ENCODE measurements around the gene CORO7. TPM values are rescaled to one million over a fixed set of nuclear protein-coding genes. Genes with fewer than 3 reads are reported as not detected.

Gene CORO7
- total RNA-seq, 4 donors from 2014 or later: 46.8 to 330 (median 58.1) TPM

GRCh38 chr16:4375717-4376116 lies 40.7 kb downstream of the CORO7 start:
- H3K36me3 ChIP-seq: no peaks in the 10 kb centered on the region
- no peak for TF ChIP-seq EP300 (IDR thresholded peaks at IDR 0.05; ENCODE audit: low read depth)
- no peak for TF ChIP-seq POLR2AphosphoS5 (IDR thresholded peaks at IDR 0.05)
- no peak for TF ChIP-seq CTCF (IDR thresholded peaks at IDR 0.05)
- TF ChIP-seq POLR2A (IDR thresholded peaks at IDR 0.05): no peak
- intact Hi-C loops (cut with DNase I; ENCODE audit: low total_unique reads) (no loop called here), in situ Hi-C loops (cut with MboI; ENCODE audit: low pct_ligation_motif_present in 1 of 4, low pct_unique_long_range_greater_than_20kb in 1 of 4, low sequenced_read_pairs in 3 of 4) (no loop called here)
- no peaks in the 10 kb centered on the region for H3K27me3 ChIP-seq
- peaks cover 27 to 70% (median 54%) of the 10 kb centered on the region in 4 donors for H3K4me1 ChIP-seq
- no peak overlapping the region for H3K4me3 ChIP-seq
- H3K9me3 ChIP-seq: no peaks in the 10 kb centered on the region
- 85% methylated on average over 15 of the region's 15 CpGs; no CpG with 5 or more reads in 1 of the 2 donors for WGBS, 2 donors (ENCODE audit: low coverage in 1 of 2)
- DNase-seq: no peak
- peak overlapping the region; percentile 78 to 92 (median 83) for H3K27ac ChIP-seq

GRCh38 chr16:4373909-4374742 lies 42.3 kb downstream of the CORO7 start:
- Histone ChIP-seq H3K4me1 (peaks cover 27 to 68% (median 54%) of the 10 kb centered on the region in 4 donors), H3K27me3 (no peaks in the 10 kb centered on the region), H3K9me3 (no peaks in the 10 kb centered on the region), H3K36me3 (no peaks in the 10 kb centered on the region), H3K27ac (peak overlapping the region; percentile 78 to 92 (median 83)), H3K4me3 (peak overlapping the region in 2 of 4 donors; percentile 60 to 67)
- intact Hi-C loops (cut with DNase I; ENCODE audit: low total_unique reads): no loop called here
- in situ Hi-C loops (cut with MboI; ENCODE audit: low pct_ligation_motif_present in 1 of 4, low pct_unique_long_range_greater_than_20kb in 1 of 4, low sequenced_read_pairs in 3 of 4): no loop called here
- WGBS, 2 donors (ENCODE audit: low coverage in 1 of 2): 56 to 73% methylated on average over 3 to 28 of the region's 30 CpGs
- no peak for TF ChIP-seq CTCF (IDR thresholded peaks at IDR 0.05)
- peak; percentile 34 to 59 (median 37) for TF ChIP-seq POLR2AphosphoS5 (IDR thresholded peaks at IDR 0.05)
- DNase-seq: peak; percentile 64

GRCh38 chr16:4373356-4373908 lies 43.0 kb downstream of the CORO7 start:
- DNase-seq: no peak
- in situ Hi-C loops (cut with MboI; ENCODE audit: low pct_ligation_motif_present in 1 of 4, low pct_unique_long_range_greater_than_20kb in 1 of 4, low sequenced_read_pairs in 3 of 4) (no loop called here), intact Hi-C loops (cut with DNase I; ENCODE audit: low total_unique reads) (no loop called here)
- no peak for TF ChIP-seq EP300 (IDR thresholded peaks at IDR 0.05; ENCODE audit: low read depth)
- TF ChIP-seq POLR2AphosphoS5 (IDR thresholded peaks at IDR 0.05): no peak
- TF ChIP-seq POLR2A (IDR thresholded peaks at IDR 0.05): no peak
- no peak for TF ChIP-seq CTCF (IDR thresholded peaks at IDR 0.05)
- 37 to 50% methylated on average over 1 to 9 of the region's 9 CpGs for WGBS, 2 donors (ENCODE audit: low coverage in 1 of 2)
- Histone ChIP-seq H3K36me3 (no peaks in the 10 kb centered on the region), H3K9me3 (no peaks in the 10 kb centered on the region), H3K27me3 (no peaks in the 10 kb centered on the region), H3K4me1 (peaks cover 27 to 68% (median 54%) of the 10 kb centered on the region in 4 donors), H3K4me3 (peak overlapping the region in 2 of 4 donors; percentile 60 to 67), H3K27ac (peak overlapping the region; percentile 78 to 92 (median 83))

- DNase-seq: no peak
- H3K4me1 ChIP-seq: peaks cover 27 to 65% (median 52%) of the 10 kb centered on the region in 4 donors
- H3K4me3 ChIP-seq: peak overlapping the region; percentile 52 to 67 (median 58)
- no peaks in the 10 kb centered on the region for H3K9me3 ChIP-seq
- TF ChIP-seq POLR2AphosphoS5 (IDR thresholded peaks at IDR 0.05): no peak
- no peak for TF ChIP-seq POLR2A (IDR thresholded peaks at IDR 0.05)
- no peak for TF ChIP-seq EP300 (IDR thresholded peaks at IDR 0.05; ENCODE audit: low read depth)
- no peak for TF ChIP-seq CTCF (IDR thresholded peaks at IDR 0.05)
- H3K27ac ChIP-seq: peak overlapping the region; percentile 78 to 92 (median 83)
- WGBS, 2 donors (ENCODE audit: low coverage in 1 of 2): 60 to 63% methylated on average over 1 to 9 of the region's 10 CpGs
- no peaks in the 10 kb centered on the region for H3K36me3 ChIP-seq
- no peaks in the 10 kb centered on the region for H3K27me3 ChIP-seq
- intact Hi-C loops (cut with DNase I; ENCODE audit: low total_unique reads): no loop called here
- in situ Hi-C loops (cut with MboI; ENCODE audit: low pct_ligation_motif_present in 1 of 4, low pct_unique_long_range_greater_than_20kb in 1 of 4, low sequenced_read_pairs in 3 of 4): no loop called here
These were observed 43.6 kb downstream of the CORO7 start for GRCh38 chr16:4372578-4373355.

All from transverse colon (tissue), 4 donors.